Stomach (tissue), 4 donors: ENCODE results near the gene MAN2A1.

Source experiments
- CTCF ChIP-seq, 7 experiments: fragments of 450-650 bp in 4 of 7; fragments of 200-600 bp in 3 of 7; sonication (generic) in 3 of 7; IDR thresholded peaks; one replicate each; pipeline ENCODE4 v1.5.1; 2016 to 2019; ENCODE audit warnings: antibody characterized with exemption in 7 of 7, control low read depth in 2 of 7, mild to moderate bottlenecking in 1 of 7
- EP300 ChIP-seq: sonication (generic); formaldehyde crosslinking; IDR thresholded peaks from one replicate; pipeline ENCODE4 v1.6.1; 2017; ENCODE audit warnings: antibody characterized with exemption

- TF ChIP-seq CTCF (IDR thresholded peaks at IDR 0.05) (no peak), EP300 (no peak)
Measured at GRCh38 chr5:109708813-109709212, 19.1 kb downstream of the MAN2A1 start.
